Uterus (tissue), 2 donors: ENCODE data around the gene CRTAC1.

Experiments
- CTCF ChIP-seq, 4 experiments: fragments of 200-600 bp in 2 of 4; fragments of 450-650 bp in 2 of 4; sonication (generic) in 2 of 4; IDR thresholded peaks; one replicate each; pipeline ENCODE4 v1.5.1; 2016 to 2019; ENCODE audit warnings: antibody characterized with exemption in 4 of 4, mild to moderate bottlenecking in 2 of 4, moderate library complexity in 1 of 4
- POLR2A ChIP-seq, 2 donors: fragments of 450-650 bp; IDR thresholded peaks; one replicate each; pipeline ENCODE4 v1.6.1; 2016; ENCODE audit warnings: antibody characterized with exemption in 2 of 2, mild to moderate bottlenecking in 1 of 2, moderate library complexity in 1 of 2

DNA sequence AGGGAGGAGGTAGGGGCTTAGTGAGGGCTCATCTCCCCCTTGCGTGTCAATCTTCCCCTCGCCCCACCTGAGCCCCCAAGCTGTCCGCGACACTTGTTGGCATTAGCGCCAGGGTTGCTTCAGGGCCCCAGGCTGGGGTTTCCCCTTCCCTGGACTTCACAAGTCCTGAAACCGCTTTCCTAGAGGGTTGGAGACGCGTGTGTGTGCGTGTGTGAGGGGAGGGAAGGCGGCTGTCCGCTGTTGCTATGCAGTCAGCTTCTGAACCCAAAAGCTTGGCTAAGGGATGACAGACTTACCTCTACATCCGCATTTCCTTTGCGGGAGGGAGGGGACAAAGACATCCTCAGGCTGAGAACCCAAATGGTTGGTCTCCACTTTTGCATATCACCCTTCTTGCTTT is 180.0 kb downstream of the CRTAC1 start:
- TF ChIP-seq POLR2A (IDR thresholded peaks at IDR 0.05) = no peak
- TF ChIP-seq CTCF (IDR thresholded peaks at IDR 0.05) = no peak
